ENCODE data around the gene MORN2. TPM values are rescaled to one million over a fixed set of nuclear protein-coding genes. Genes with fewer than 3 reads are reported as not detected.

The MORN2 gene
- total RNA-seq, 1 experiment from 2014 or later, result 8.0 TPM

GRCh38 chr2:38909872-38910271 lies 34.1 kb downstream of the MORN2 start:
- no peak overlapping the region for H2BK20ac ChIP-seq (ENCODE audit: low read depth, low read length, poor library complexity, severe bottlenecking)
- no peak overlapping the region for H2BK5ac ChIP-seq (ENCODE audit: insufficient read length, low read length)
- H3K4me1 ChIP-seq (ENCODE audit: insufficient read depth, low read length), result no peaks in the 10 kb centered on the region
- H3K9ac ChIP-seq (ENCODE audit: extremely low read depth, insufficient read length, low read length), result no peak overlapping the region
- TF ChIP-seq CTCF (conservative IDR thresholded peaks at IDR 0.05), result no peak
- H2AK5ac ChIP-seq (ENCODE audit: insufficient read length, low read length), result no peak overlapping the region
- no peak overlapping the region for H3T11ph ChIP-seq (ENCODE audit: low read length)
- no CpG with 5 or more reads among the region's 1 CpG for WGBS (ENCODE audit: extremely low coverage, insufficient read length, low lambda C conversion rate)
- DNase-seq, result no peak
- no peak overlapping the region for H3K4me2 ChIP-seq (ENCODE audit: insufficient read depth, insufficient read length, low read length)
- no peak overlapping the region for H2BK120ac ChIP-seq (ENCODE audit: low read depth, low read length, poor library complexity, severe bottlenecking)
- H3K23me2 ChIP-seq (ENCODE audit: insufficient read length, low read depth, low read length, poor library complexity, severe bottlenecking), result no peaks in the 10 kb centered on the region
- H3K4ac ChIP-seq (ENCODE audit: low read depth, low read length), result no peak overlapping the region
- Mint-ChIP-seq H3K4me1 (no peaks in the 10 kb centered on the region), H3K27me3 (ENCODE audit: low read depth) (no peaks in the 10 kb centered on the region), H3K27ac (no peak overlapping the region), H3K9me3 (no peaks in the 10 kb centered on the region), H3K36me3 (ENCODE audit: insufficient read depth in 1 of 3, low read depth in 3 of 3) (no peaks in the 10 kb centered on the region), H3K4me3 (no peak overlapping the region)
- no peaks in the 10 kb centered on the region for H4K20me1 ChIP-seq (ENCODE audit: control insufficient read depth, insufficient read depth, insufficient read length)
- no peaks in the 10 kb centered on the region for H3K9me3 ChIP-seq (ENCODE audit: control insufficient read depth, low read depth, low read length)
- H3K56ac ChIP-seq (ENCODE audit: insufficient read length, low read depth, low read length), result no peak overlapping the region
- H3K27ac ChIP-seq (ENCODE audit: insufficient read length, low read depth, low read length), result no peak overlapping the region
- no peak overlapping the region for H3K14ac ChIP-seq (ENCODE audit: insufficient read depth, low read length)
- H3K18ac ChIP-seq (ENCODE audit: insufficient read length, low read depth, low read length), result no peak overlapping the region
- H2BK15ac ChIP-seq (ENCODE audit: low read depth, low read length), result no peak overlapping the region
- no peak overlapping the region for H2AFZ ChIP-seq (ENCODE audit: low read length)
- H3K23ac ChIP-seq (ENCODE audit: insufficient read length, low read depth, low read length), result no peak overlapping the region
- no peaks in the 10 kb centered on the region for H3K27me3 ChIP-seq (ENCODE audit: insufficient read depth, low read length)
- H4K8ac ChIP-seq (replicated peaks; ENCODE audit: insufficient read length, low read depth, low read length), result no peak overlapping the region
- H4K5ac ChIP-seq (ENCODE audit: insufficient read length, low read depth, low read length), result no peak overlapping the region
- no peak overlapping the region for H2BK12ac ChIP-seq (ENCODE audit: insufficient read length, low read depth, low read length)
- no peak overlapping the region for H4K91ac ChIP-seq (ENCODE audit: insufficient read length, low read depth, low read length)
- H3K79me1 ChIP-seq (ENCODE audit: insufficient read depth, low read depth, low read length, poor library complexity, severe bottlenecking), result no peaks in the 10 kb centered on the region
- no peaks in the 10 kb centered on the region for H3K79me2 ChIP-seq (ENCODE audit: insufficient read depth, low read length)
